SK-N-SH (cell line): ENCODE results near the gene NDUFB2.
"Not testable (repeated sequence)": the region's sequence is repeated elsewhere in the genome, so short reads cannot be mapped to it uniquely, and the experiment has no call there.

Source experiments
- CHD2 ChIP-seq: fragments of 150-350 bp; IDR thresholded peaks from 2 replicates; pipeline ENCODE4 v1.6.1; 2018; ENCODE audit warnings: low read length; ENCODE audit not compliant: partially characterized antibody
- EP300 ChIP-seq, 2 experiments: IDR thresholded peaks; 2 replicates each; pipeline versions ENCODE4 v1.4.0 to v1.6.1; 2012; ENCODE audit warnings: borderline replicate concordance in 1 of 2, low read depth in 1 of 2, low read length in 1 of 2
- EZH2phosphoT487 ChIP-seq: fragments of 200-600 bp; sonication (generic); IDR thresholded peaks from 2 replicates; pipeline ENCODE4 v1.6.1; 2017; ENCODE audit warnings: low read depth, mixed run types, mild to moderate bottlenecking, antibody characterized with exemption, moderate library complexity, borderline replicate concordance
- FOXJ3 ChIP-seq: sonication (generic); formaldehyde crosslinking; IDR thresholded peaks from 2 replicates; pipeline ENCODE4 v1.5.1; 2020; ENCODE audit warnings: mild to moderate bottlenecking, missing genetic modification reagents
- JUND ChIP-seq: IDR thresholded peaks from 2 replicates; pipeline ENCODE4 v1.4.0; 2012
- POLR2AphosphoS5 ChIP-seq: IDR thresholded peaks from 2 replicates; pipeline ENCODE4 v1.6.1; 2012; ENCODE audit warnings: low read depth, low read length
- RCOR1 ChIP-seq: fragments of 150-350 bp; IDR thresholded peaks from 2 replicates; pipeline ENCODE4 v1.6.1; 2017; ENCODE audit warnings: antibody characterized with exemption, low read length
- REST ChIP-seq: IDR thresholded peaks from 2 replicates; pipeline ENCODE4 v1.6.1; 2012; ENCODE audit warnings: mild to moderate bottlenecking, low read depth, low read length, moderate library complexity
- RFX5 ChIP-seq: IDR thresholded peaks from 2 replicates; pipeline ENCODE4 v1.6.1; 2012; ENCODE audit warnings: mild to moderate bottlenecking, improper control_type of control experiment, low read length
- SIN3A ChIP-seq: IDR thresholded peaks from 2 replicates; pipeline ENCODE4 v1.6.1; 2012; ENCODE audit warnings: low read depth, mild to moderate bottlenecking, low read length, moderate library complexity, borderline replicate concordance
- TAF1 ChIP-seq: IDR thresholded peaks from 2 replicates; pipeline ENCODE4 v1.6.1; 2012; ENCODE audit warnings: low read depth, mild to moderate bottlenecking, low read length, moderate library complexity, borderline replicate concordance
- TF ChIP-seq, protein P1 (sequence below): fragments of 200-600 bp; sonication (generic); IDR thresholded peaks from 2 replicates; pipeline ENCODE4 v1.6.1; 2017; ENCODE audit warnings: antibody characterized with exemption, mild to moderate bottlenecking, moderate library complexity

- TF ChIP-seq, protein P1, sequence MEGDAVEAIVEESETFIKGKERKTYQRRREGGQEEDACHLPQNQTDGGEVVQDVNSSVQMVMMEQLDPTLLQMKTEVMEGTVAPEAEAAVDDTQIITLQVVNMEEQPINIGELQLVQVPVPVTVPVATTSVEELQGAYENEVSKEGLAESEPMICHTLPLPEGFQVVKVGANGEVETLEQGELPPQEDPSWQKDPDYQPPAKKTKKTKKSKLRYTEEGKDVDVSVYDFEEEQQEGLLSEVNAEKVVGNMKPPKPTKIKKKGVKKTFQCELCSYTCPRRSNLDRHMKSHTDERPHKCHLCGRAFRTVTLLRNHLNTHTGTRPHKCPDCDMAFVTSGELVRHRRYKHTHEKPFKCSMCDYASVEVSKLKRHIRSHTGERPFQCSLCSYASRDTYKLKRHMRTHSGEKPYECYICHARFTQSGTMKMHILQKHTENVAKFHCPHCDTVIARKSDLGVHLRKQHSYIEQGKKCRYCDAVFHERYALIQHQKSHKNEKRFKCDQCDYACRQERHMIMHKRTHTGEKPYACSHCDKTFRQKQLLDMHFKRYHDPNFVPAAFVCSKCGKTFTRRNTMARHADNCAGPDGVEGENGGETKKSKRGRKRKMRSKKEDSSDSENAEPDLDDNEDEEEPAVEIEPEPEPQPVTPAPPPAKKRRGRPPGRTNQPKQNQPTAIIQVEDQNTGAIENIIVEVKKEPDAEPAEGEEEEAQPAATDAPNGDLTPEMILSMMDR, result not testable (repeated sequence)
- TF ChIP-seq TAF1; FOXJ3; CHD2; RFX5; JUND; REST; EP300 (IDR thresholded peaks at IDR 0.05; ENCODE audit: borderline replicate concordance in 1 of 2, low read depth in 1 of 2, low read length in 1 of 2); SIN3A; RCOR1; EZH2phosphoT487; POLR2AphosphoS5: not testable (repeated sequence)
Observed at GRCh38 chr7:140743255-140743654, 46.7 kb downstream of the NDUFB2 start.
